ENCODE results near the gene MVB12B.
A peak's percentile ranks its signal among the peaks of the same experiment; 100 is the strongest.
"Not testable (repeated sequence)": the region's sequence is repeated elsewhere in the genome, so short reads cannot be mapped to it uniquely, and the experiment has no call there.

The MVB12B gene, protein sequence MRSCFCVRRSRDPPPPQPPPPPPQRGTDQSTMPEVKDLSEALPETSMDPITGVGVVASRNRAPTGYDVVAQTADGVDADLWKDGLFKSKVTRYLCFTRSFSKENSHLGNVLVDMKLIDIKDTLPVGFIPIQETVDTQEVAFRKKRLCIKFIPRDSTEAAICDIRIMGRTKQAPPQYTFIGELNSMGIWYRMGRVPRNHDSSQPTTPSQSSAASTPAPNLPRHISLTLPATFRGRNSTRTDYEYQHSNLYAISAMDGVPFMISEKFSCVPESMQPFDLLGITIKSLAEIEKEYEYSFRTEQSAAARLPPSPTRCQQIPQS

DNA sequence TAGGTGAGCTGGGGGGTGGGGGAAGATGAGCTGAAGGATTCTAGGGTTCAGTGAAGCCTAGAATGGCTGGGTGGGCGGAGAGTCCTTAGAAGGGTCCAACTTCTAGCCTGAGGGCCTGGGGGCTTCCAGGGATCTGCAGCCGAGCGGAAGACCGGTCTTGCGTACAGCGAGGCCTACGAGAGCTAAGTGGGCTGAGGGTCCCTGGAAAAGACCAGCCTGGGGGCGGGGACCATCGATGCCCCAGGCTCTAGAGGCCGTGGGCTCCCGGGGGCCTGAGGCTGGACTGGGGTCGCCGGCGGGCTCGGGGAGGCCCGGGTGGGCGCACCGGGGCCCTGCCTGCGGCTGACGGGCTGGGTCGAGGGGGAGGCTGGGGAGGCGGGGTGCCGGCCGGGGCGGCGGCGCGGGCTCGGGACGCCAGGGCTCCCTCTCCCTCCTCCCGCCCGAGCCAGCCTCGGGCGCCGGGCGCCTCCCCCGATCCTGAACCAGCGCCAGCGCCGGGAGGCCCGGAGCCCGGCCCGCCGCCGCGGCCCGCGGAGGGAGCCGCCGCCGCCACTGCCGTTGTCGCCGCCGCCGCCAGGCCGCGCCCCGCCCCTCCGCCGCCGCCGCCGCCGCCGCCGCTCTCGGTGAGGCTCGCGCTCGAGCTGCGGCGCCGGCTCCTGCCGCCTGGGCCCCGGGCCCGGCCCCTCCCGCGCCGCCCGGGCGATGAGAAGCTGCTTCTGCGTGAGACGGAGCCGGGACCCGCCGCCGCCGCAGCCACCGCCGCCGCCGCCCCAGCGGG, at the start of gene MVB12B:
MVB12B (plus strand) TSS at position 602 of the 778 bp plus-strand sequence; CDS start at position 703, 101 bp downstream.
- peak within 1 kb of the TSS; percentile 68 for H3K4me3 ChIP-seq (ENCODE audit: control insufficient read depth, low read depth, low read length)
- DNase-seq (ENCODE audit: low read depth): no peak
- TF ChIP-seq, protein P1, sequence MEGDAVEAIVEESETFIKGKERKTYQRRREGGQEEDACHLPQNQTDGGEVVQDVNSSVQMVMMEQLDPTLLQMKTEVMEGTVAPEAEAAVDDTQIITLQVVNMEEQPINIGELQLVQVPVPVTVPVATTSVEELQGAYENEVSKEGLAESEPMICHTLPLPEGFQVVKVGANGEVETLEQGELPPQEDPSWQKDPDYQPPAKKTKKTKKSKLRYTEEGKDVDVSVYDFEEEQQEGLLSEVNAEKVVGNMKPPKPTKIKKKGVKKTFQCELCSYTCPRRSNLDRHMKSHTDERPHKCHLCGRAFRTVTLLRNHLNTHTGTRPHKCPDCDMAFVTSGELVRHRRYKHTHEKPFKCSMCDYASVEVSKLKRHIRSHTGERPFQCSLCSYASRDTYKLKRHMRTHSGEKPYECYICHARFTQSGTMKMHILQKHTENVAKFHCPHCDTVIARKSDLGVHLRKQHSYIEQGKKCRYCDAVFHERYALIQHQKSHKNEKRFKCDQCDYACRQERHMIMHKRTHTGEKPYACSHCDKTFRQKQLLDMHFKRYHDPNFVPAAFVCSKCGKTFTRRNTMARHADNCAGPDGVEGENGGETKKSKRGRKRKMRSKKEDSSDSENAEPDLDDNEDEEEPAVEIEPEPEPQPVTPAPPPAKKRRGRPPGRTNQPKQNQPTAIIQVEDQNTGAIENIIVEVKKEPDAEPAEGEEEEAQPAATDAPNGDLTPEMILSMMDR (IDR thresholded peaks at IDR 0.05; ENCODE audit: control insufficient read depth, insufficient read depth, low read depth, low read length, missing control alignments): no peak

DNA sequence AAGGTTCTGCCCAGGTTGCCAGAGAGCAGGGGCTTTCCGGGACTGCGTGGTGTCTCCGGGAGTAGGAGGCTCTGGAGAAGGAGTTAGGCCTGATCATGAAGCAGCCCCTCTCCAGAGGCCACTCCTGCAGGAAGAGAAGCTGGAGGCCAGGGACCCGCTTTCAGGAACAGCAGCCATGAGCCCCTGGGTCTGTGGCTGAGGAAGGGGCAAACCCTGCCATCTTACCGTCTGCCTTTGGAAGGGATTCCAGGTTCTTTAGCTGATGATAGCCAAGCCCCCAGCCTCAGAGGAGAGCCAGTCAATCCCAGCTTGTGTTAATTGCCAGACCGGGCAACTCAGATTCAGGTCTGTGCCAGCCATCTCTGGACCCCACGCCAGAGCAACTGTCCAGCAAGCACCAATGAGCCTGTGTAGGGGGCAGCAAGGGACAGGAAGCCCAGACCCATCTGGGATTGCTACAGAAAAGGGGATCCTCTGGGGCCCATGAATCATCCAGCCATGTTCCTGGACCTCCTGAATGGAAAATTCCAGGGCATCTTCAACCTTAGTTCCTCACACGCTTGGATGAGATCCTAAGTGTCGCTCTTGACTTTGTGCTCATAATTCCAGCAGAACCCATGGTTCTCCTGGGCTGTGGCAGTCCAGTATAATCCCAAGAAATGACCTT, 42.7 kb upstream of the MVB12B start:
- DNase-seq (ENCODE audit: low read depth): no peak
- TF ChIP-seq, protein P1 (IDR thresholded peaks at IDR 0.05; ENCODE audit: control insufficient read depth, insufficient read depth, low read depth, low read length, missing control alignments): no peak
- H3K4me3 ChIP-seq (ENCODE audit: control insufficient read depth, low read depth, low read length): no peak overlapping the region

DNA sequence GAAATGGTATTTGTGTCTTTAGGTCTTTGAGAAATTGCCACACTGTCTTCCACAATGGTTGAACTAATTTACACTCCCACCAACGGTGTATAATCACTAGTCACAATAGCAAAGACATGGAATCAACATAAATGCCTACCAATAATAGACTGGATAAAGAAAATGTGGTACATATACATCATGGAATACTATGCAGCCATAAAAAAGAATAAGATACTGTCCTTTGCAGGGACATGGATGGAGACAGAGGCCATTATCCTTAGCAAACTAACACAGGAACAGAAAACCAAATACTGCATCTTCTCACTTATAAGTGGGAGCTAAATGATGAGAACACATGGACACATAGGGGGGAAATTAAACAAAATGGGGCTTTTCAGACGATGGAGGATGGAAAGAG, 41.0 kb upstream of the MVB12B start:
- not testable (repeated sequence) for H3K4me3 ChIP-seq (ENCODE audit: control insufficient read depth, low read depth, low read length); DNase-seq (ENCODE audit: low read depth)

DNA sequence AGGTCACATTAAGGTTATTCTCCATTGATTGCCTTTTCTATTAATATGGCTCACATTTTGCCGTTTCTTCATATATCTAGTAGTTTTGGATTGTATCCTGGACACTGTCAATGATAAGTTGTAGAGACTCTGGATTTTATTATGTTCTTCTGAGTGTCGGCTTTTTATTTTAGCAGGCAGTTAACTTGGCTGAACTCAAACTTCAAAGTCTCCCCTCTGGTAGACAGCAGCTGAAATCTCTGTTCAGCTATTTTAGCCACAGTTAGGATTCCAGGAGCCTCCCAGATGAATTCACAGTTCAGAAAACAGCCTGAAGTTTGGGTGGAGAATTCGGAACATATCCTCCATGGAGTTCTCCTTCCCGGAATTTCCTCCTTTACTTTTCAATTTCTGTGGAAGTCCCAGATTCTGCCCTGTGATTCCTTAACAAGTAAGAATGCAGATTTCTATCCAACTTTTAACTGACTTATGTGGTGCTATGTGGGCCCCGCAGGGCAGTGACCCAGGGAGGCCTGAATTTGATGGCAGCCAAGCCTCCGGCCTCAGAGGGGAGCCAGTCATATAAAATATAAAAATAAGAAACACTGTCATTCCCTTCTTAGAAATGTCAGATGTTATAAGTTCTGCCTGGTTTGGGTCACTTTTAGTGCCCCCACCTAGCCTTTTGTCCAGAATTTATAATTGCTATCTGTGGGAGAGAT, 39.3 kb upstream of the MVB12B start:
- DNase-seq (ENCODE audit: low read depth): no peak
- H3K4me3 ChIP-seq (ENCODE audit: control insufficient read depth, low read depth, low read length): no peak overlapping the region
- TF ChIP-seq, protein P1 (IDR thresholded peaks at IDR 0.05; ENCODE audit: control insufficient read depth, insufficient read depth, low read depth, low read length, missing control alignments): no peak

DNA sequence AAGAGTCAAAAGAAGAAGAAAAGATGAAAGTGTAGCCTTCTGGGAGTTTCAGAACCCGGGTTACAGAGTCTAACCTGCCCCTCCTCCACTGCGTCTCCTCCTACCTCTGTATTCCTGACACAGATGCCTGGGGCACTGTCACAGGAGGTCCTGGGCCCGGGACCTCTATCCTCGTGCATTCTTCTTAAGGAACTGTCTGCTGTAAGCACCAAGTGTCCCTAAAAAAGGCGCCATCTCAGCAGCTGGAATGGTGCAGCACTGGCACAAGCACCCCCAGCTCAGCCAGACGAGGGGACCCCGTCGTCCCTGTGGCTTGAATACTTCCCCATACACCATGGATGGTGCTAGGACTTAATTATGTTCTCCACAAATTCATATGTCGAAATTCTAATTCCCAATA, 35.8 kb upstream of the MVB12B start:
- no peak for DNase-seq (ENCODE audit: low read depth)
- TF ChIP-seq, protein P1 (IDR thresholded peaks at IDR 0.05; ENCODE audit: control insufficient read depth, insufficient read depth, low read depth, low read length, missing control alignments): no peak
- no peak overlapping the region for H3K4me3 ChIP-seq (ENCODE audit: control insufficient read depth, low read depth, low read length)

DNA sequence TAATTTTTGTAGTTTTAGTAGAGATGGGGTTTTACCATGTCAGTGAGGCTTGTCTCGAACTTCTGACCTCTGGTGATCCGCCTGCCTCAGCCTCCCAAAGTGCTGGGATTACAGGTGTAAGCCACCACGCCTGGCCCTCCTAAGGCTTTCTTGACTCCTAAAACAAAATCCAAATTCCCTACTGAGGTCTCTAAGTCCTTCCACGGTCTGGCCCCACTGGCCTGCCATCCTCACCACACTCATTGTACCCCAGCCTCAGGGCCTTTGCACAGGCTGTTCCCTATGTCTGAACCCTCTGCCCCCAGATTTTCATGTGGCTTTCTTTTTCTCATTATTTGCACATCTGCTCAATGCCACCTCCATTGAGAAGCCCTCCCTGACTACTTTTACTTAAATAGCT, 34.7 kb upstream of the MVB12B start:
- DNase-seq (ENCODE audit: low read depth): no peak
- H3K4me3 ChIP-seq (ENCODE audit: control insufficient read depth, low read depth, low read length): no peak overlapping the region
- TF ChIP-seq, protein P1 (IDR thresholded peaks at IDR 0.05; ENCODE audit: control insufficient read depth, insufficient read depth, low read depth, low read length, missing control alignments): no peak

All from AG09309 (cell line).